Nephron progenitor cell (in vitro differentiated cells): ENCODE measurements around the gene PUM2.

ENCODE experiments used
- DNase-seq: peaks from one replicate; pipeline ENCODE4 v3.0.0; 2021
- H3K27ac Mint-ChIP-seq: 2 replicates; pipeline ENCODE4 v1.8.0; 2021; ENCODE audit warnings: mild to moderate bottlenecking, moderate library complexity, mixed read lengths
- H3K27me3 Mint-ChIP-seq: 2 replicates; pipeline ENCODE4 v1.8.0; 2021; ENCODE audit warnings: mild to moderate bottlenecking, low read depth, mixed read lengths; ENCODE audit not compliant: poor library complexity
- H3K36me3 Mint-ChIP-seq: 2 replicates; pipeline ENCODE4 v1.8.0; 2021; ENCODE audit warnings: low read depth, mixed read lengths
- H3K4me1 Mint-ChIP-seq: 2 replicates; pipeline ENCODE4 v1.8.0; 2021; ENCODE audit warnings: mixed read lengths
- H3K4me3 Mint-ChIP-seq: 2 replicates; pipeline ENCODE4 v1.8.0; 2021; ENCODE audit warnings: mild to moderate bottlenecking, moderate library complexity, mixed read lengths
- H3K9me3 Mint-ChIP-seq: 2 replicates; pipeline ENCODE4 v1.8.0; 2021; ENCODE audit warnings: mild to moderate bottlenecking, moderate library complexity, mixed read lengths
- CTCF ChIP-seq: fragments of 200-600 bp; sonication (generic); IDR thresholded peaks from 2 replicates; pipeline ENCODE4 v1.5.0; 2021; ENCODE audit warnings: antibody characterized with exemption

Gene PUM2

GRCh38 chr2:20200697-20201555 is 149.7 kb downstream of the PUM2 start:
- Mint-ChIP-seq H3K27ac (peak overlapping the region; percentile 93), H3K36me3 (peaks cover 41% of the 10 kb centered on the region), H3K9me3 (peaks cover 4% of the 10 kb centered on the region), H3K27me3 (no peaks in the 10 kb centered on the region), H3K4me3 (no peak overlapping the region), H3K4me1 (peaks cover 50% of the 10 kb centered on the region)
- DNase-seq = no peak
- no peak for TF ChIP-seq CTCF

- no peak for DNase-seq
- H3K4me1 Mint-ChIP-seq = peaks cover 61% of the 10 kb centered on the region
Measured at GRCh38 chr2:20199633-20200270, 150.9 kb downstream of the PUM2 start.

GRCh38 chr2:20198796-20199632 is 151.6 kb downstream of the PUM2 start:
- H3K36me3 Mint-ChIP-seq = peaks cover 36% of the 10 kb centered on the region
- no peak for TF ChIP-seq CTCF
- DNase-seq = no peak
- H3K27ac Mint-ChIP-seq = peak overlapping the region; percentile 77
- H3K4me1 Mint-ChIP-seq = peaks cover 68% of the 10 kb centered on the region
- no peak overlapping the region for H3K4me3 Mint-ChIP-seq
- H3K9me3 Mint-ChIP-seq = peaks cover 4% of the 10 kb centered on the region
- H3K27me3 Mint-ChIP-seq = no peaks in the 10 kb centered on the region

More at GRCh38 chr2:20199633-20200270, 150.9 kb downstream of the PUM2 start:
- peak overlapping the region; percentile 77 for H3K27ac Mint-ChIP-seq
- H3K4me3 Mint-ChIP-seq = no peak overlapping the region
- H3K9me3 Mint-ChIP-seq = peaks cover 4% of the 10 kb centered on the region
- no peak for TF ChIP-seq CTCF
- no peaks in the 10 kb centered on the region for H3K27me3 Mint-ChIP-seq
- peaks cover 41% of the 10 kb centered on the region for H3K36me3 Mint-ChIP-seq
